ENCODE measurements around the gene INPP5E. TPM values are rescaled to one million over a fixed set of nuclear protein-coding genes. Genes with fewer than 3 reads are reported as not detected.

The INPP5E gene
- total RNA-seq, 2 donors from 2014 or later: 8.8 to 25.4 TPM

DNA sequence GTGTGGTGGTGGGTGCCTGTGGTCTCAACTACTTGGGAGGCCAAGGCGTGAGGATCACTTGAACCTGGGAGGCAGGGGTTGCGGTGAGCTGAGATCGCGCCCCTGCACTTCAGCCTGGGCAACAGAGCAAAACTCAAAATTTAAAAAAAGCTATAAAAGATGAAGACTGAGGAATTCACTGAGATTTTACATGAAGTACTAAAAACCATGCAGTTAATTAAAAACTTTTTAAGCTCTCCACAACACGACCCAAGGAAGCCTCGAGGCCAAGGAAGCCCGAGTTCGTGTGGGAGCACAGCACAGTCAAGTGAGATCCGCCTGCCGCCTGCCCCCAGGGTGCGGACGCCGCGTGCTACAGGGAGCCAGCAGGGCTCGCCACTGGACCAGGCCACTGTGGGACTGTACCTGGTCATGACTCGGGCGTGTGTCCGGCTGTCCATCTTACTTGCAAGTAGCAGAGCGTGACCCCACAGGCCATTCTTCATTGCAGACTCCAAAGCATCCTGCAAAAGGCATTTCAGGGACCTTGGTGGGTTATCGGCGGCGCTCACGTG lies 21.2 kb upstream of the INPP5E start:
- Histone ChIP-seq H3K27ac (no peak overlapping the region), H3K4me1 (no peaks in the 10 kb centered on the region), H3K36me3 (replicated peaks in 1 of 2; ENCODE audit: insufficient read depth in 1 of 2, low read depth in 2 of 2) (peaks cover 20 to 68% of the 10 kb centered on the region in 2 donors), H3K27me3 (no peaks in the 10 kb centered on the region), H3K4me3 (no peak overlapping the region), H3K9me3 (no peaks in the 10 kb centered on the region)
- DNase-seq (no peak), ATAC-seq (no peak)
- TF ChIP-seq POLR2A (IDR thresholded peaks at IDR 0.05): no peak
- TF ChIP-seq, protein P1, sequence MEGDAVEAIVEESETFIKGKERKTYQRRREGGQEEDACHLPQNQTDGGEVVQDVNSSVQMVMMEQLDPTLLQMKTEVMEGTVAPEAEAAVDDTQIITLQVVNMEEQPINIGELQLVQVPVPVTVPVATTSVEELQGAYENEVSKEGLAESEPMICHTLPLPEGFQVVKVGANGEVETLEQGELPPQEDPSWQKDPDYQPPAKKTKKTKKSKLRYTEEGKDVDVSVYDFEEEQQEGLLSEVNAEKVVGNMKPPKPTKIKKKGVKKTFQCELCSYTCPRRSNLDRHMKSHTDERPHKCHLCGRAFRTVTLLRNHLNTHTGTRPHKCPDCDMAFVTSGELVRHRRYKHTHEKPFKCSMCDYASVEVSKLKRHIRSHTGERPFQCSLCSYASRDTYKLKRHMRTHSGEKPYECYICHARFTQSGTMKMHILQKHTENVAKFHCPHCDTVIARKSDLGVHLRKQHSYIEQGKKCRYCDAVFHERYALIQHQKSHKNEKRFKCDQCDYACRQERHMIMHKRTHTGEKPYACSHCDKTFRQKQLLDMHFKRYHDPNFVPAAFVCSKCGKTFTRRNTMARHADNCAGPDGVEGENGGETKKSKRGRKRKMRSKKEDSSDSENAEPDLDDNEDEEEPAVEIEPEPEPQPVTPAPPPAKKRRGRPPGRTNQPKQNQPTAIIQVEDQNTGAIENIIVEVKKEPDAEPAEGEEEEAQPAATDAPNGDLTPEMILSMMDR (IDR thresholded peaks at IDR 0.05): no peak
- WGBS, 2 donors: 95 to 96% methylated on average over 23 of the region's 23 CpGs
- intact Hi-C loops (cut with DNase I): no loop called here

DNA sequence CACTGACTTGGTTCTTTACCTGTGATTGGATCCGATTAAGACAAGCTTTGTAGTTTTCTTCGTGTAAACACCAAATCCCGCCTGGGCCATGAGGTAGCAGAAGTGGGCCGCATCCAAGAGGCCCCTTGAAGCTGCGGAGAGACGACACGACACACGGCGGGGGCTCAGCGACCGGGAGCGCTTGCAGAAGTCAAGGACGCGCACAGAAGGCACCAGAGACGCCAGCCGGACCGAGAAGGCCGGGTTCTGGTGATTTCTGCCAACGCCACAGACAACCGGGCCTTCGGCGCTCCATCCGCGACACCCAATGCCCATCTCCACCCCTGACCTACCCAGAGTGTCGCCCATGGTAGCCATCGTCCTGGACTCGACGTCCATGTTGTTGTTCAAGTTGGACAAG lies 19.8 kb upstream of the INPP5E start:
- H3K4me1 ChIP-seq: no peaks in the 10 kb centered on the region
- no peak overlapping the region for H3K27ac ChIP-seq
- H3K9me3 ChIP-seq: no peaks in the 10 kb centered on the region
- H3K27me3 ChIP-seq: no peaks in the 10 kb centered on the region
- intact Hi-C loops (cut with DNase I): no loop called here
- WGBS, 2 donors: 93 to 95% methylated on average over 28 of the region's 28 CpGs
- ATAC-seq (no peak), DNase-seq (no peak)
- peaks cover 14 to 69% of the 10 kb centered on the region in 2 donors for H3K36me3 ChIP-seq (replicated peaks in 1 of 2; ENCODE audit: insufficient read depth in 1 of 2, low read depth in 2 of 2)
- no peak overlapping the region for H3K4me3 ChIP-seq
- TF ChIP-seq, protein P1 (IDR thresholded peaks at IDR 0.05): no peak
- TF ChIP-seq POLR2A (IDR thresholded peaks at IDR 0.05): no peak

DNA sequence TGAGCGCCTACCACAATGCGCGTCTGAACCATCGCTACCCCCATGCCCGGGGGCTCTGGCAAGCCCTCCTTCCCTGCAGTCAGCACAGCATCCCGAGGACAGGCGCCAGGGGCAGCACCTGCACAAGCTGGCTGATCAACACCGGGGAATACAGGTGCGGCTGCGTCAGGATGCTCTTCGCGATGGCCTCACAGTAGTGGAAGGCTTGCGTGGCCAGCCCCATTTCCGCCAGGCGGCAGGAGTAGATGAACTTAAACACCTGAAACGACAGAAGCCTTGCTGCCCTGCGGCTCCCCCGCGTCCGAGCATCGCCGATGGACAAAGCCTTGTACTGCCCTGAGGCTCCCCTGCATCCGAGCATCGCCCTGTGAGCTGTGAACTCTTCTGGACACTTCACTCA lies 17.7 kb upstream of the INPP5E start:
- no peak overlapping the region for H3K4me3 ChIP-seq
- TF ChIP-seq, protein P1 (IDR thresholded peaks at IDR 0.05): no peak
- TF ChIP-seq POLR2A (IDR thresholded peaks at IDR 0.05): no peak
- 95 to 96% methylated on average over 12 to 24 of the region's 24 CpGs for WGBS, 2 donors

DNA sequence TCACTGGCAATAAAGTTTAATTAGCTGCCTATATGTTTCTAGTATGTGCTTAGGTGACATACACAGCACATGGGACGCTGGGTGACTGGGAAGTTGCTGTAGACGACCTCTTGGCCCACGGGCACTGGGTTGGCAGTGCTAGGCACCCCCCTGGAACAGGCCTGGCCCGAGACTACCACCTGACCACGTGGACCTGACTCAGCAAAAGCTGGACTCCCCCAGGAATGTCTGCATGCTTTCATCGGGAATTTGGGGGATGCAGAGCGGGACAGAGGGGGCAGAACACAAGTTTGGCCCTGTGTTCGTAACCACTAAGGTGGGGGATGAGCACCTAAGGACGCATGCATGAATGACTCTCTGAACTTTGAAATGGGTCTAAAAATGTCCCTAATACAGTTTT lies 16.6 kb upstream of the INPP5E start:
- 86 to 89% methylated on average over 6 to 9 of the region's 9 CpGs for WGBS, 2 donors
- intact Hi-C loops (cut with DNase I): no loop called here
- Histone ChIP-seq H3K4me3 (no peak overlapping the region), H3K4me1 (no peaks in the 10 kb centered on the region), H3K27me3 (no peaks in the 10 kb centered on the region), H3K36me3 (replicated peaks in 1 of 2; ENCODE audit: insufficient read depth in 1 of 2, low read depth in 2 of 2) (peaks cover 5 to 64% of the 10 kb centered on the region in 2 donors), H3K27ac (no peak overlapping the region), H3K9me3 (no peaks in the 10 kb centered on the region)
- ATAC-seq (no peak), DNase-seq (no peak)
- TF ChIP-seq, protein P1 (IDR thresholded peaks at IDR 0.05): no peak
- TF ChIP-seq POLR2A (IDR thresholded peaks at IDR 0.05): no peak

More for the DNA sequence above, 17.7 kb upstream of the INPP5E start:
- DNase-seq (no peak), ATAC-seq (no peak)
- no peak overlapping the region for H3K27ac ChIP-seq
- H3K27me3 ChIP-seq: no peaks in the 10 kb centered on the region
- H3K9me3 ChIP-seq: no peaks in the 10 kb centered on the region
- intact Hi-C loops (cut with DNase I): no loop called here
- H3K36me3 ChIP-seq (replicated peaks in 1 of 2; ENCODE audit: insufficient read depth in 1 of 2, low read depth in 2 of 2): peaks cover 5 to 62% of the 10 kb centered on the region in 2 donors
- no peaks in the 10 kb centered on the region for H3K4me1 ChIP-seq
